ENCODE results near the gene PODXL2. TPM values are rescaled to one million over a fixed set of nuclear protein-coding genes. Genes with fewer than 3 reads are reported as not detected.
"Not testable (repeated sequence)": the region's sequence is repeated elsewhere in the genome, so short reads cannot be mapped to it uniquely, and the experiment has no call there.

The PODXL2 gene
- total RNA-seq, 1 donor from 2014 or later = 2.2 TPM

DNA sequence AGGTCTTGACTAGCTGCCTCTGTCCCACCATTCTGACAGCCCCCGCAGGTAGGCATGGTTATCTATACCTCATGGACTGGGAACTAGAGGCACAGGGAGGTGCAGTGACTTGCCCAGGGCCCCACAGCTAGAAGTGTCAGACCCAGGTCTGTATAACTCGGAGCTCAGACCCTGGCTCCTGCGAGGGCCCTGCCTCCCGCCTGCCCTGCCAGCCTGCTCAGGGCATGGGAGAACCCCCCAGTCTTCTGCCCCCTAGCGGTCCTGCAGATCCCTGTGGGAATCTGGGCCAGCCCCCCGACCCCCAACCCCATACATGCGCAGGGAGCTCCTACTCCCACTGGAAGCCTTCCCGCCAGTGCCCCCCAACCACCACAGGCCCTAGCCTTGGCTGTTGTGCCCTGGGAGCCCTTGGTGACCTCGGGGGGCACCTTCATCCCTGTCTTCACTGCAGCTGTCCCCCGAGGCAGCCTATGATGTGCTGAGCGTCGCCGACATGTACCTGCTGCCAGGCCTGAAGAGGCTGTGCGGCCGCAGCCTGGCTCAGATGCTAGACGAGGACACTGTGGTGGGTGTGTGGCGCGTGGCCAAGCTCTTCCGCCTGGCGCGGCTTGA is 50.7 kb downstream of the PODXL2 start:
- DNase-seq (ENCODE audit: low spot score) = peak; percentile 73
- intact Hi-C loops (cut with DNase I) = loop anchor here (10.0 kb wide), 1 partner anchor 1205 kb away; the partner anchor contains the start of gene ZXDC

DNA sequence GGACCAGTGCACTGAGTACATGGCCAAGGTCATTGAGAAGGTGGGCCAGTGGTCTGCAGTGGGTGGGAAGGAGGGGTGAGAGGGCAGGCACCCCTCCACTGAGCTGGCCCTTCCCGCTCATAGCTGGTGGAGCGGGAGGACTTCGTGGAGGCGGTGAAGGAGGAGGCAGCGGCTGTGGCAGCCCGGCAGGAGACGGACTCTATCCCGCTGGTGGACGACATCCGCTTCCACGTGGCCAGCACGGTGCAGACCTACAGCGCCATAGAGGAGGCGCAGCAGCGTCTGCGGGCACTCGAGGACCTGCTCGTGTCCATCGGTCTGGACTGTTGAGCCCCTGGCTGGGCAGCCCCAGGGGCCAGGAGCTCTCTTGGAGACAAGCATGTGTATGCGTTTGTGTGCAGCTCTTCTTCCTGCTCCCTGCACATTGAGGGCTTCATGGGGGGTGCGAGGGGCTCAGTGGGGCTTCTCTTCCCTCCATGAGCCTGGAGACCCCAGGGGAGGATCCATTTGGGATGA is 51.2 kb downstream of the PODXL2 start:
- DNase-seq (ENCODE audit: low spot score) = peak; percentile 64
- intact Hi-C loops (cut with DNase I) = no loop called here

DNA sequence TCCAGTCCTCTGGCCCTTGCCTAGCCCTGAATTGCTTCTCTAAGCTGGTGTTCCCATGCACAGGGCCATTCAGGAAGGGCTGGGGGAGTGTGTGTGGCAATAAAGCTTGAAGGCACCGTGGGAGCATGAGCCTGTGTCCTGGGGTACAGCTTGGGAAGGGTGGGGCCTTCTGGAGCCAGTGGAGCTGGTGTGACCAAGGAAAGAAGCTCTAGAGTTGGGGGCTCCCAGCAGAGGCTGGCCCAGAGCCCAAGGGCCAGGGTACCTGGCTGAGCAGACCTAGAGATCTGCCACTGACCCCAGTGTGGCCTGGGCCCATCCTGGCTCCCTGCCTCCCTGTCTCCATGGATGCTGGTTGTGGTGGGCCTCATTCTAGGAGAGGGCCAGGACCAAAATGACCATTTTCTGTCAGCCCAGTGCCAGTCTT is 51.8 kb downstream of the PODXL2 start:
- intact Hi-C loops (cut with DNase I) = no loop called here
- DNase-seq (ENCODE audit: low spot score) = peak; percentile 71

DNA sequence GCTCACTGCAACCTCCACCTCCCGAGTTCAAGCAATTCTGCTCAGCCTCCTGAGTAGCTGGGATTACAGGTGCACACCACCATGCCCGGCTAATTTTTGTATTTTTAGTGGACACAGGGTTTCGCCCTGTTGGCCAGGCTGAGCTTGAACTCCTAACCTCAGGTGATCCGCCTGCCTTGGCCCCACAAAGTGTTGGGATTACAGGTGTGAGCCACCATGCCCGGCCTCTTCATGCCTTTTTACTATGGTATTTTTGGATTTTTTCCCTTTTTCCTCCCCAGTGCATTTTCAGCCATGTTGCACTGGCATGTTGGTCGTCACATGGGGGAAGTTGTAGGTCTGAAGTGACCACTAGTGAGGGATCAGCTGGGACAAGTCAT is 53.2 kb downstream of the PODXL2 start:
- intact Hi-C loops (cut with DNase I) = not testable (repeated sequence)
- DNase-seq (ENCODE audit: low spot score) = peak; percentile 43

DNA sequence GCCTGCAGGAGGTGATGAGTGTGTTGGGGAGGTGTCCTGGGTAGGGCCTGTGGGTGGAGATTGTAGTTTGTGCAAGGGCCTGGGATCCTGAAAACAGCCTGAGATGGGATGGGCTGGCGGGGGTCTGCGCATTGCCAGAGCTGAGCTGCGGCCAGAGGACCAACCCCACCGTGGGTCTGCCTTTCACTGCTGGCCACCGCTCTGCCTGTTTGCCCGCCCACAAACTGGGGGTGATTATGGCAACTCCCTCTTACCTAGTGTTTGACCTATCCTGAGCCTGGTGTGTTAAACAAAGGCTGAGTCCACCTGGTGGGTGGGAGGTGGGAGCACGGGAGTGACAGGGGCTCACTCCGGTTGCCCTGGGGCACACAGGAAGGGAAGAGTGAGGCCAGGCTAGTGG is 53.6 kb downstream of the PODXL2 start:
- intact Hi-C loops (cut with DNase I) = no loop called here
- peak; percentile 71 for DNase-seq (ENCODE audit: low spot score)

DNA sequence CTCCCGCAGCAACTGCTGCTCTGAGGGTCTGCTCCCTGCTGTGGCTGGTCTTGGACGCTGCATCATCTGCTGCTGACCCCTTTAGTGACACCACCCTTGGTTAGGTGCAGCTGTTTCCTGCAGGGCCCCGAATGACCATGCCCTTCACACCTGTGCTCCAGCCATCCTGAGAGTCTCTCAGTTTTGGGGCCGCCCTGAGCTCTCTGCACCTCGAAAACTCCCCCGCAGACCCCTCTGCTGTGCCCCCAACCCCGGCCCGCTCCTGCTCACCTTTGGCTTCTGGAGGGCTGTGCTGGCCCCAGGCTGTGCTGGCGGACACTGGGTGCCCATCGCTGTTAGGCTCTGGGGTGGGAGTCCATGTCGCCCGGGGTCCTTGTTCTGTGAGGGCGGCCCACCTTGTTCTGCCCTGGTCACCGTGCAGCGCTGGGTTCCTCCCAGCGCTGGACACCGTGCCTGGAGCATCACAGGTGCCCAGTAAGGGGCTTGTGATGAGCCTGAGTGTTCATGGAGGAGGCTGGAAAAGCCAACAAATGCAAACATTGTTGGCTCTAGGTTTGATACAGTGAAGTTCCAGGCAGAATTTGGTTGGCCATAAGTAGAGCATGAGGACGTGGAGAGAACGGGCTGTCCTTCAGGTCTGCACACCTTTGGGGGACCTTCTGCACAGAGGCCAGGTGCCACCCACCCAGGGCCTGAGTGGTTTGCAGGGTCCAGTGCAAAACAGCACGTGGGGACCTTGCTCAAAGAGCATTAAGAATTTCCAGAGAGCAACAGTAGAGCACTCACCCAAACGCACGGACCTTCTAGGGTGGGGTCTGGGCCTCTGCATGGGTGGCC is 56.1 kb downstream of the PODXL2 start:
- intact Hi-C loops (cut with DNase I) = no loop called here
- peak; percentile 60 for DNase-seq (ENCODE audit: low spot score)

DNA sequence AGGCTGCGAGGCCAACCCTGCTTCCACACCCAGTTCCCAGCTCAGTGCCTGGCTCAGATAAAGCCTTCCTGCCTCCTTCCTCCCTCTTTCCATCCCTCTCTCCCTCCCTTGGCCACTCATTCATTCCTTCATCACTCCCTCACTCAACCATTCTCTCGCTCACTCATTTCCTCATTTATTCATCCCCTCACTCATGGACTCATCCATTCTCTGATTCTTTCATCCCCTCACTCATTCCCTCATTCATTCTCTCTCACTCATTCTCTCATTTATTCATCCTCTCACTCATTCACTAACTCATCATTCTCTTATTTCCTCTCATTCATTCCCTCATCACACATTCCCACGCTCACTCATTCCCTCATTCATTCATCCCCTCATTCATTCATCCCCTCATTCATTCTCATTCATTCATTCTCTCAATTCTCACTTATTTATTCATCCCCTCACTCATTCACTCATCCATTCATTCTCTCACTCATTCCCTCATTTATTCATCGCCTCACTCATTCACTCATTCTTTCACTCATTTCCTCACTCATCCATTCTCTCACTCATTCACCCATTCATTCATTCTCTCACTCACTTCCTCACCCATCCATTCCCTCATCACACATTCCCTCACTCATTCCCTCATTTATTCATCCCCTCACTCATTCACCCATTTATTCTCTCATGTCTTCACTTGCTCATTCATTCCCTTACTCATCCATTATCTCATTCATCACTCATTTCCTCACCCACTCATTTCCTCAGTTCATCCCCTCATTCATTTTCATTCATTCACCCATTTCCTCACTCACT is 56.9 kb downstream of the PODXL2 start:
- intact Hi-C loops (cut with DNase I) = no loop called here
- no peak for DNase-seq (ENCODE audit: low spot score)

DNA sequence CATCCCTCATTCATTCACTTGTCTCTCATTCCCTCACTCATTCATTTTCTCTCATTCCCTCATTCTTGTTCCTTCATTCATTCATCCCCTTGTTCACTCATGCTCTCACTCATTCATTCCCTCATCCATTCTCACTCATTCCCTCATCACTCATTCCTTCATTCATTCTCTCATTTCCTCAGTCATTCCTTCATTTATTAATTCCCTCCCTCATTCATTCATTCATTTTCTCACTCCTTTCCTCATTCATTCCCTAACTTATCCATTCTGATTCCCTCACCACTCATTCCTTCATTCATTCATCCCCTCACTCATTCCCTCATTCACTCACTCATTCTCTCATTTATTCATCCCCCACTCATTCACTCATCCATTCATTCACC is 57.5 kb downstream of the PODXL2 start:
- intact Hi-C loops (cut with DNase I) = no loop called here
- no peak for DNase-seq (ENCODE audit: low spot score)

DNA sequence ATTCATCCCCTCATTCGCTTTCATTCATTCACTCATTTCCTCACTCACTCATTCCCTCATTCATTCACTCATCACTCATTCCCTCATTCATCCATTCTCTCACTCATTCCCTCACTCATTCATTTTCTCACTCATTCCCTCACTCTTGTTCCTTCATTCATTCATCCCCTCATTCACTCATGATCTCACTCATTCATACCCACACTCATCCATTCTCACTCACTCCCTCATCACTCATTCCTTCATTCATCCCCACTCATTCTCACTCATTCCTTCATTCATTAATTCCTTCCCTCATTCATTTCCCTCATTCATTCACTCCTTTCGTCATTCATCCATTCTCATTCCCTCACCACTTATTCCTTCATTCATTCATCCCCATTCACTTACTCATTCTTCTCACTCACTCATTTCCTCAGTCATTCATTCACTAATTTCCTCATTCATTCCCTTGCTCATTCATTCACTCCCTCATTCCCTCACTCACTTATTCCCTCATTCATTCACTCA is 58.3 kb downstream of the PODXL2 start:
- no peak for DNase-seq (ENCODE audit: low spot score)
- intact Hi-C loops (cut with DNase I) = no loop called here

DNA sequence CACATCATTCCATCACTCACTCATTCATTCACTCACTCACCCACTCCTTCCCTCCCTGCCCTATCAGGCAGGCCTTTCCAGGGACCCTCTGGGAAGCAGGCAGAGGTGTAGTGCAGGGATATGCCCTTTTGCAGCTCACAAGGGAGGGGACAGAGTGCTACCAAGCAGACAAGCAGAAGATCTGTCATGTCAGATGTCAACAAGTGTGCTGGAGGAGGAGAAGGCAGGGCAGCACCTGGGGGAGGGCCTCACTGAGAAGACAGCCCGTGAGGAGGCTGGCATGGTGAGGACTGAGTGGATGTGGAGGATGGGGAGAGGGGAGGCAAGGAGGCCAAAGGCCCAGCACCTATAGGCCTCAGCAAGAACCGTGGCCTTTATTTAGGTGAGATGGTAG is 59.0 kb downstream of the PODXL2 start:
- peak; percentile 39 for DNase-seq (ENCODE audit: low spot score)
- intact Hi-C loops (cut with DNase I) = no loop called here

DNA sequence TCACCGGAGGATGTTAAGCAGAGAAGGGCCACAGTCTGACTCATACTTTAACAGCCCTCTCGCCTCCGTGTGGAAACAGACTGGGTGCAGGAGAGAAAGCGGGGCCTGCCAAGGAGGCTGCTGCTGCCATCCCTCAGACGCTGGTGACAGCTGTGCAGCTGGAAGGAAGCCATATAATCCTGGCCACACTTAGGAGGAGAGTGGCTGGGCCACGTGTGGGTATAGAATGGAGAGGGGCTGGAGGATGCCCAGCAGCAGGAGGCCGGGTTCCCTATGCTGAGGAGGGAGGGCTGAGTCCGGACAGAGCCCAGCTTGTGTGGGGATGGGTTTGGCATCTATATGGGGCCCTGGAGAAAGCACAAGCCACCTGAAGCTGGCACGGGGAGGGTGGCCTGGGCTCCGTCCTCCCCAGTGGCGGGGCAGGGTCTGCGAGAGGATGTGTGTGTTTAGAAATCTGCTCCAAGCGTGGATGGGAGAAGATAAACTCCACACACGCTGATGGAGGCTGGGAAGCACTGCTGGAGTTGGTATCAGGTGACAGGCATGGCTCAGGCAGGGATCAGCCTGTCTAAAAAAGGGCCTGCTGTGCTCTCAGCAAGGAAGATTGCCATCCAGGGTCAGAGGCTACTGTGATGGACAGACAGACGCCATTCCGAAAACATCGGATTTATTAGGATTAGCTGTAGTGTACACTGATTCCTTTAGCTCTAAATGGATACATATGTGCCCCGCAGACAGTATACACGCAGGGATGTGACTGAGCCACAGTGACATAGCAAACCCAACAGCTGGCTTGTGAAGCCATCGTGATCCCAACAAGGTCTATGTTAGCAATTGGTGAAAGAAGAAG is 59.7 kb downstream of the PODXL2 start:
- DNase-seq (ENCODE audit: low spot score) = peak; percentile 72

DNA sequence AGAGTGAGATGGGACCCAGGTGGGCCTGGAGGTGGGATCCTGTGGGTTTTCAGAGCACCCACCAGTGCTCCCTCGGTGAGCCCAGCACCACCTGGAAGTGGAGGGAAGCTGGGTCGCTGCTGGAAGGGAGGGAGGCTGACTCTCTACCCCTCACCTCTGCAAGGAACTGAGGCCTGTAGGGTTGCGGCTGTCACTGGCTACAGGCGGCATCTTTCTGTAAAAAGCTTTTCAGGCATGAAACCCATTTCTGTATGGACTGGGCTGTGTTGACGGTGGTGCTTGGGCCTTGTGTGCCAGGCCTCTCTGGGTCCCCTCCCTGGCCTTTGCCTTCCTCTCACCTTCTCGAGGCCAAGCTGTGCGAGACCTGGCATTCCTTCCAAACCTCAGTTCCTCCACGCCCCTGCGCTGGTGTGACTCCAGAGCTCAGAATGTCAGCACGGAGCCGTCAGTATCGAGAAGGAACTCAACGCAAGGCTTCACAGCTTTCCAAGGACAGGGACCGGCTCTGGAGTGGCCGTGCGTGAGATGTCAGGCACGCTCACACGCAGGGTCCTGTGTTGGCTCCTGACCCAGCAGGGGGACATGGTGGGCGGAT is 60.4 kb downstream of the PODXL2 start:
- peak; percentile 62 for DNase-seq (ENCODE audit: low spot score)

More for the DNA sequence above, 59.7 kb downstream of the PODXL2 start:
- intact Hi-C loops (cut with DNase I) = no loop called here

DNA sequence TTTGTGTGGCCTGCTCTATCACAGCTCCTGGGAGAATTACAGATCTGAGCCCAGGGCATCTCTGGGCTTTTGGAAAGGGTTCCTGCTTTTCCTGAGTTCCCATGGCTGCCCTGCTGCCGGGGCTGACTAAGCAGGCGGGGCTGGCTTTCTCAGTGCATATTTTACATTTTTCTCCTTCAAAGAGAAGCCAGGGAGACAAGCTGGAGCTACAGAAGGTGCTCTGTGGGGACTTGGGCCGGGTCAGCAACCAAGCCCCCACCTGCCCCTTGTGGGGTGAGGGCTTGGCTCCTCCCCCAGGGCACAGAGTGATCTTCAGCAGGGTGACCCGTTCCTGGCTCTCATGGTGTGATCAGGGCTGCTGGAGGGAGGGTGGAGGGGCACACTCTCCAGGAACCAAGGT is 61.1 kb downstream of the PODXL2 start:
- DNase-seq (ENCODE audit: low spot score) = peak; percentile 51
- intact Hi-C loops (cut with DNase I) = loop anchor here (5.0 kb wide), 2 partner anchors 38 to 282 kb away; no protein-coding TSS in a partner anchor

More for the DNA sequence above, 60.4 kb downstream of the PODXL2 start:
- intact Hi-C loops (cut with DNase I) = no loop called here

DNA sequence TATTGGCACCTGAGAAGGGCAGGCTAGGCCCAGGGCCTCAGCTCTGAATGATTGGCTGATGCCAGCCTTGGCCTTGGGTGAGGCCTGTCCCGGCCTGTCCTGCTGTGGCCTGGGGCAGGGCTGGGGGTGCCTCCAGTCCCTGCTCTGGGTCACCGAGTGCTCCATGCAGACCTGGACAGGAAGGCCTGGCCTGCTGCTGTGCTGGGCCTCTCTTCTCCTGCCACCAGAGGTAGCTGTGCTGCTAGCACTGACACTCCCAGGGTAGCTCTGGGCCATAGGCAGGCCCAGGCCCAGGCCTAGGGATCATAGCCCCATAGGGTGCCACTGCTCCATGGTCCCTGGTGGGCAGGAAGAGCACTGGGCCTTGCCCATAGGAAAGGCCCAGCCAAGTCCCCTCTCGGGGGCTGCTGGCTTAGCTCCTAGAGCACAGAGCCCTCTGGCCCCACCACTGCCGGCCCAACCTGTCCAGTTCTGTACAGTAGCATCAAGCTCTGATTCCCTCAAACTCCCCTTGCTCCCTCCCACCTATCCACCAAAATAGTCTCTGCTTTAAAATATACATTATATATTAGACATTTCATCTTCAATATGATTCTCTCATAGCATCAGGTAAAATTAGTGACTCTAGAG is 62.0 kb downstream of the PODXL2 start:
- peak; percentile 77 for DNase-seq (ENCODE audit: low spot score)
- intact Hi-C loops (cut with DNase I) = loop anchor here (5.0 kb wide), 2 partner anchors 39 to 281 kb away; no protein-coding TSS in a partner anchor

DNA sequence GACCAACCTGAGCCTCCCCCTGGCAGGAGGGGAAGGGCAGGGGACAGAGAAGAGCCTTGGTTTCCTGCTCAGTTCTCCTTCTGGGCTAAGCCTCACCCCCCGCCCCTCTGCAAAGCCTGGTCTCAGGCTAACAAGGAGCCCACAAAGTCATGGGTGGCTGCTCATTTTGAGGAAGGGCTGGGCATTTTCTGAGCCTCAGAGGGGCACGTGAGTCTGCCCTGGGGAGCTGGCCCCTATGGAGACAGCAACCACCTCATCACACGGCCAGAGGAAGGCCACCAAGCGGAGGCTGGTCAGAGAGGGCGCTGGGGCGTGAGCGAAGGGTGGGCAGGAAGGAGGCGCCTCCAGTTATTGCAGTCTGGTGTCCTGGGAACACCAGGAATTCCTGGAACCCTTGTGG is 62.5 kb downstream of the PODXL2 start:
- intact Hi-C loops (cut with DNase I) = loop anchor here (5.0 kb wide), 2 partner anchors 39 to 281 kb away; no protein-coding TSS in a partner anchor
- peak; percentile 66 for DNase-seq (ENCODE audit: low spot score)

DNA sequence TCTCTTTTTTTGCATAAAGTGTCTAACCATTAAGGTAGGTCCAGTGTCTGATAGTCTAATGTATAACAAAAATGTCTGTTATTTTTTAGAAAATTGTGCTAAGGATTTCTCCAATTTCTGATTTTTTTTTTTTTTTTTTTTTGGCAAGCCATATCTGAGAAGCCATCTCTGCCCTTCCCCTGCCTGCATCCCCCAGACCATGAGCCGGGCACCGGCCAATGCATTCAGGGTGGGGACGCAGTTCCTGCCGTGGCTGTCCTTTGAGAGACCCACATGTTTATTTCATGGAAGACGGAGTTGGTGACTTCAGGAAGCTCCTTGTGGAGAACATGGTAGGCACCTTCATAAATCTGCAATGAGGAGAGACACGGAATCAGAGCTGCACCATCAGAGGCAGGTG is 63.0 kb downstream of the PODXL2 start:
- intact Hi-C loops (cut with DNase I) = loop anchor here (5.0 kb wide), 2 partner anchors 40 to 280 kb away; no protein-coding TSS in a partner anchor
- peak; percentile 47 for DNase-seq (ENCODE audit: low spot score)

DNA sequence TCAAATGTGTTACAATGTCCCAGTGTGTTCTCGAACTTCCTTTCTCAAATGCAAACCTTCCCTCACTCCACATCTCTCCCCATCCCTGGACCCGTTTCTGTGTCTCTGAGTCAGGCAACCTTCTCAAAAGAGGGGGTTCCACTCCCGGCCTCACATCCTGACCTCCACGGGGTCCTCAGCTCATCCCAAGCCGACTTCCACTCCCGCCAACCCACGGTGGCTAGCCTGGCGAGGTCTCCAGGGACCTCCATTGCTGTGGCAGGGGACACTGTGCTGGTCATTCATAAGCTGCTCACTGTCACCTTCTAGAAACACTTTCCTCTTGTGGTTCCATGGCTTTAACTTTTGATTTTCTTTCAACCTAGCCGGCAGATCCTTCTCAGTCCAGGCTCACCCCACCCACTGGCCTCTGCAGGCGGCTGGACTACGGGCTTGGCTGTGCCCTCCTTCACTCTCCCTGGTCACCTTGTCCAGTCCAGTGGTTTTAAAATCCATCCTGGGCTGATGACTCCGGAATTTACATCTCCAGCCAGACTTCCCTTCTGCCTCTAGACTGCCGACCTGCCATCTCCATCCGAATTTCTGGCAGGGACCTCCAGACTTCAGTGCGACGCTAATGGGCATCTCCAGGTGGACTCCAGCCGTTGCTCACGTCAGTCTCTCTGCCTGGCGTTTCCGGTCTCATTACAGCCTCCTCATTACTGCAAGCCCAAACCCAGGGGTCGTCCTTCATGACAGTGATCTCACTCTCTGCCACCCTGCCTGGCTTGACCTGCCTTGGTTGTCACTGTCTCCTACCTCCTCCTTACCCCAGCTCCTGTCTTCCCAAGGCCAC is 63.7 kb downstream of the PODXL2 start:
- intact Hi-C loops (cut with DNase I) = loop anchor here (5.0 kb wide), 2 partner anchors 40 to 280 kb away; no protein-coding TSS in a partner anchor
- DNase-seq (ENCODE audit: low spot score) = peak; percentile 68

Measured in cardiac septum (tissue), 1 donor.